Activated T-cell treated with anti-CD3 and anti-CD28 coated beads for 1 hour (primary cell): ENCODE data around the gene TULP4.
A peak's percentile ranks its signal among the peaks of the same experiment; 100 is the strongest.

Experiments
- DNase-seq: peaks from one replicate; pipeline ENCODE4 v3.0.0-alpha.2; 2020; ENCODE audit warnings: low read depth

TULP4 gene

GRCh38 chr6:158559895-158560835 is 247.9 kb downstream of the TULP4 start, which contains the start of gene TMEM181:
TMEM181 (plus strand) TSS chr6:158560091; CDS start chr6:158560225, 134 bp downstream.
- DNase-seq: peak; percentile 83

- DNase-seq: no peak
Observed at GRCh38 chr6:158560836-158561320, 248.6 kb downstream of the TULP4 start.
